EH (cell line): ENCODE measurements around the gene CNOT6.
"Not testable (repeated sequence)": the region's sequence is repeated elsewhere in the genome, so short reads cannot be mapped to it uniquely, and the experiment has no call there.

ENCODE experiments used
- DNase-seq: peaks from one replicate; pipeline ENCODE4 v3.0.0-alpha.2; 2015; ENCODE audit warnings: low read depth

The CNOT6 gene

GRCh38 chr5:180494060-180494509, at the start of gene CNOT6:
Gene CNOT6, plus strand, starts transcription at chr5:180494379. Its CDS starts 34,898 bp downstream, at chr5:180529277.
- DNase-seq = peak; percentile 91

- no peak for DNase-seq
These were observed 39.4 kb upstream of the CNOT6 start for GRCh38 chr5:180454752-180455151.

GRCh38 chr5:180455872-180456271, 38.3 kb upstream of the CNOT6 start:
- no peak for DNase-seq

GRCh38 chr5:180456792-180457191, 37.4 kb upstream of the CNOT6 start:
- no peak for DNase-seq

- not testable (repeated sequence) for DNase-seq
These were observed 35.1 kb upstream of the CNOT6 start for GRCh38 chr5:180458852-180459673.

- not testable (repeated sequence) for DNase-seq
These were observed 34.5 kb upstream of the CNOT6 start for GRCh38 chr5:180459674-180460142.

- DNase-seq = no peak
These were observed 33.3 kb upstream of the CNOT6 start for GRCh38 chr5:180460834-180461233.

GRCh38 chr5:180461303-180461702, 32.9 kb upstream of the CNOT6 start:
- DNase-seq = no peak

GRCh38 chr5:180463216-180463900, 30.8 kb upstream of the CNOT6 start:
- DNase-seq = no peak

GRCh38 chr5:180463916-180464602, 30.1 kb upstream of the CNOT6 start:
- no peak for DNase-seq

GRCh38 chr5:180464603-180464970, 29.6 kb upstream of the CNOT6 start:
- DNase-seq = no peak

- not testable (repeated sequence) for DNase-seq
These were observed 29.1 kb upstream of the CNOT6 start for GRCh38 chr5:180465052-180465451.

- no peak for DNase-seq
These were observed 27.9 kb upstream of the CNOT6 start for GRCh38 chr5:180466316-180466715.

GRCh38 chr5:180467028-180467975, 26.9 kb upstream of the CNOT6 start:
- no peak for DNase-seq

- no peak for DNase-seq
These were observed 26.0 kb upstream of the CNOT6 start for GRCh38 chr5:180467989-180468731.

- no peak for DNase-seq
These were observed 25.2 kb upstream of the CNOT6 start for GRCh38 chr5:180468732-180469585.

GRCh38 chr5:180469586-180469865, 24.7 kb upstream of the CNOT6 start:
- no peak for DNase-seq

GRCh38 chr5:180469866-180470265, 24.3 kb upstream of the CNOT6 start:
- DNase-seq = no peak

GRCh38 chr5:180470361-180470760, 23.8 kb upstream of the CNOT6 start:
- DNase-seq = no peak

GRCh38 chr5:180470966-180471582, 23.1 kb upstream of the CNOT6 start:
- peak; percentile 60 for DNase-seq
